Measurements from ENCODE around the gene EYS.

EYS gene

GRCh38 chr6:64347411-64347810 is 1359.6 kb downstream of the EYS start:
- POLR2A ChIA-PET: no interaction called here
- TF ChIP-seq CTCF (IDR thresholded peaks at IDR 0.05; ENCODE audit: control extremely low read depth, extremely low read depth, low read depth, missing control alignments): no peak
- CTCF ChIA-PET: no interaction called here
- no peak for DNase-seq (ENCODE audit: extremely low spot score)

- ChIA-PET CTCF (interaction anchor here (1.5 to 6.1 kb wide), 2 partner anchors 10 to 55 kb away, joined by 4 to 38 read pairs; no protein-coding TSS in a partner anchor), POLR2A (no interaction called here)
- DNase-seq (ENCODE audit: extremely low spot score): no peak
- no peak for TF ChIP-seq CTCF (IDR thresholded peaks at IDR 0.05; ENCODE audit: control extremely low read depth, extremely low read depth, low read depth, missing control alignments)
Measured at GRCh38 chr6:64335195-64335594, 1371.8 kb downstream of the EYS start.

GRCh38 chr6:64334636-64335035 is 1372.4 kb downstream of the EYS start:
- ChIA-PET POLR2A (no interaction called here), CTCF (interaction anchor here (1.5 to 6.1 kb wide), 2 partner anchors 10 to 54 kb away, joined by 4 to 38 read pairs; no protein-coding TSS in a partner anchor)
- no peak for TF ChIP-seq CTCF (IDR thresholded peaks at IDR 0.05; ENCODE audit: control extremely low read depth, extremely low read depth, low read depth, missing control alignments)
- no peak for DNase-seq (ENCODE audit: extremely low spot score)

- ChIA-PET POLR2A (no interaction called here), CTCF (interaction anchor here (0.6 to 6.1 kb wide), 32 partner anchors 9 to 1024 kb away, joined by 3 to 63 read pairs (median 4); no protein-coding TSS in a partner anchor)
- peak; percentile 79 for TF ChIP-seq CTCF (IDR thresholded peaks at IDR 0.05; ENCODE audit: control extremely low read depth, extremely low read depth, low read depth, missing control alignments)
- DNase-seq (ENCODE audit: extremely low spot score): no peak
Measured at GRCh38 chr6:64330694-64331307, 1376.2 kb downstream of the EYS start.

- no peak for DNase-seq (ENCODE audit: extremely low spot score)
- ChIA-PET CTCF (no interaction called here), POLR2A (no interaction called here)
- TF ChIP-seq CTCF (IDR thresholded peaks at IDR 0.05; ENCODE audit: control extremely low read depth, extremely low read depth, low read depth, missing control alignments): no peak
Measured at GRCh38 chr6:64326939-64327338, 1380.1 kb downstream of the EYS start.

- POLR2A ChIA-PET: no interaction called here
- no peak for DNase-seq (ENCODE audit: extremely low spot score)
- no peak for TF ChIP-seq CTCF (IDR thresholded peaks at IDR 0.05; ENCODE audit: control extremely low read depth, extremely low read depth, low read depth, missing control alignments)
- CTCF ChIA-PET: interaction anchor here (1.7 kb wide), 1 partner anchor 9 kb away, joined by 4 read pairs; no protein-coding TSS in a partner anchor
Measured at GRCh38 chr6:64325093-64325492, 1381.9 kb downstream of the EYS start.

Measured in GM10248 (cell line).